Subcutaneous abdominal adipose tissue (tissue), 5 donors: ENCODE measurements around the gene NXPH1.

Source experiments
- H3K27ac ChIP-seq: one replicate; pipeline ENCODE4 v1.7.0; 2013; ENCODE audit warnings: low read depth, mild to moderate bottlenecking, inconsistent platforms, low read length, moderate library complexity
- H3K27me3 ChIP-seq, 5 donors: one replicate each; pipeline ENCODE4 v1.7.0; 2013; ENCODE audit warnings: low read length in 5 of 5, inconsistent platforms in 1 of 5; ENCODE audit not compliant: control insufficient read depth in 5 of 5, insufficient read depth in 4 of 5
- H3K36me3 ChIP-seq, 5 donors: one replicate each; pipeline ENCODE4 v1.7.0; 2013; ENCODE audit warnings: low read length in 5 of 5; ENCODE audit not compliant: control insufficient read depth in 5 of 5, insufficient read depth in 5 of 5
- H3K4me1 ChIP-seq, 5 donors: one replicate each; pipeline ENCODE4 v1.7.0; 2013; ENCODE audit warnings: low read length in 5 of 5, mild to moderate bottlenecking in 3 of 5, moderate library complexity in 1 of 5; ENCODE audit not compliant: control insufficient read depth in 5 of 5, insufficient read depth in 5 of 5
- H3K4me3 ChIP-seq, 5 donors: one replicate each; pipeline ENCODE4 v1.7.0; 2013; ENCODE audit warnings: low read length in 5 of 5, low read depth in 1 of 5
- H3K9ac ChIP-seq, 5 donors: one replicate each; pipeline ENCODE4 v1.7.0; 2013; ENCODE audit warnings: low read length in 5 of 5, mild to moderate bottlenecking in 4 of 5, moderate library complexity in 3 of 5
- H3K9me3 ChIP-seq, 5 donors: one replicate each; pipeline ENCODE4 v1.7.0; 2013; ENCODE audit warnings: low read length in 5 of 5; ENCODE audit not compliant: control insufficient read depth in 5 of 5
- donor health status: healthy.
- donor health status: healthy.
- donor health status: healthy.
- donor health status: healthy.
- donor health status: healthy.

NXPH1 gene

DNA sequence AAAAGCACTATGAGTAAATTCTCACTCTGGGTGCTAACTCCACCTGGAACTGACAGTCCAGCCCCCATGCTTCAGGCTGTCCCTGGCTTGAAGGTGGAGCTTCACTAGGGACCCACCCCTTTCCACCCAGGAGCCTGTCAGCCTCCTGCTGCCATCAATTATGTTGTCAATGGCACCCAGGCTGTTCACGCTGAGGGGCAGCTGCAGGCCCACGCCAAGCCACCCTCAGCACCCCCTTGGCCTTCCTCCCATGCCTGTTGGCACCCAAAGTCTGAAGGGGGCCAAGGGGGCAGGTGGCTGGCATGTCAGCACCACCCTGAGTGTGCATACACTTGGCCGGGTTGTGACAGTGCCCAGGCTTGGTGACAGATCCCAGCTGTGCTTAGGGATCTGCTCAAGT lies 149.3 kb downstream of the NXPH1 start:
- H3K4me1 ChIP-seq: no peaks in the 10 kb centered on the region
- H3K27me3 ChIP-seq: no peaks in the 10 kb centered on the region
- H3K27ac ChIP-seq: no peak overlapping the region
- H3K36me3 ChIP-seq: no peaks in the 10 kb centered on the region
- H3K4me3 ChIP-seq: no peak overlapping the region
- peaks cover 0 to 5% (median 0%) of the 10 kb centered on the region in 5 donors for H3K9me3 ChIP-seq
- no peak overlapping the region for H3K9ac ChIP-seq

DNA sequence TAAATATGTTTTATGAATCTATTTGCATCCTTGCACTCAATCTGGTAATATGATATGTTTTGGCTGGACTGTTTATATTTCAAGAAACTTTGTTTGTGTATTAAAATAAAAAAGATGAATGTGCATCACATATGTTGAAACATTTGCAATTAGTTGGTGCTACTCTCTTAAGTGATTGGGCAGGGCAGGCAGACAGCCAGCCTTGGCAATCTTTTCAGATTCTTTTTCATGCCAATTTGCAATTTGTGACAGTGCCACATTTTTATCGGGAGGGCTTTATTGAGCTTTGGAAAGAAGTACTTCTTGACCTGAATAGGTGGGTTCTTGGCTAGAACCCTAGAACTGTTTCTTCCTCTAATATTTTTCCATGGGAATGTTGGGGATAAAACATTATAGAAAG lies 152.2 kb downstream of the NXPH1 start:
- H3K36me3 ChIP-seq: no peaks in the 10 kb centered on the region
- H3K9ac ChIP-seq: no peak overlapping the region
- no peaks in the 10 kb centered on the region for H3K27me3 ChIP-seq
- peaks cover 0 to 5% (median 0%) of the 10 kb centered on the region in 5 donors for H3K9me3 ChIP-seq
- H3K27ac ChIP-seq: no peak overlapping the region
- no peak overlapping the region for H3K4me3 ChIP-seq
- no peaks in the 10 kb centered on the region for H3K4me1 ChIP-seq

DNA sequence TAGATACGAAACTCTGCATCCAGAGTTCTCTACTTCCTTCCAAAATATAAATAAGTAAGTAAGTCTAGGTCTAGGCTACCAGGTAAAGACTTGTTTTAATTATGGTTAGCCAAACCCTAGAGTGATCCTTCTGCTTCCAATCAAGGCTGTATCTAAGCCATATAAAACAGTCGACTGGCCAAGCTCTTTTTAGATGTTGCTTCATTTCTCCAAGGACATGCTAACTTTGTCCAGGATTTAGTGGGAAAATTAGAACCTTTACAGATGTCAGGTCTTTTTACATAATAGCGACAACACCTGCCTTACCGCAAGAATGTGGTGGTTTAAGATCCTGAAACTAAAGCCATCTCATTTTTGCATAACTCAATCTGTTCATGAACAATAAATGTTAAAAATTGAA lies 156.8 kb downstream of the NXPH1 start:
- H3K36me3 ChIP-seq: no peaks in the 10 kb centered on the region
- no peak overlapping the region for H3K4me3 ChIP-seq
- H3K9me3 ChIP-seq: no peaks in the 10 kb centered on the region
- no peak overlapping the region for H3K27ac ChIP-seq
- H3K4me1 ChIP-seq: no peaks in the 10 kb centered on the region
- no peak overlapping the region for H3K9ac ChIP-seq
- H3K27me3 ChIP-seq: no peaks in the 10 kb centered on the region

DNA sequence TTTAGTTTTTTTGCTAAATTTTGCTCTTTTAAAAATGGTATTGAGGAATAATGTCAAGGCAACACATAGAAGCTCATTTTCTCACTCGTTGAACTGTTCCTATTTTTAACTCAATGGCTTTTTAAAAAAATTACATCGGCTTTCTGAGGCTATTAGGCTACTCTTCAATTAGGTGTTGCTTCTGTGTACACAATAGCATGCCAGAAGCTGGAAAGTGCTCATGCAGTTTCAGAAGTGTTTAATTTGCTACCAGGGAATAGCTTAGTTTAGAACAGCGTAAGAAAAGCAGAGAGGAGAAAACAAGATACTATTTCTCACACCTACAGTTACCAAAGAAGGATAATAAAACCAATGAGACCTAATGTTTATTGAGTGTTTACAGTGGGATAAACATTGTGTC lies 157.4 kb downstream of the NXPH1 start:
- Histone ChIP-seq H3K9ac (no peak overlapping the region), H3K36me3 (no peaks in the 10 kb centered on the region), H3K4me1 (no peaks in the 10 kb centered on the region), H3K27me3 (no peaks in the 10 kb centered on the region), H3K9me3 (no peaks in the 10 kb centered on the region), H3K27ac (no peak overlapping the region), H3K4me3 (no peak overlapping the region)

DNA sequence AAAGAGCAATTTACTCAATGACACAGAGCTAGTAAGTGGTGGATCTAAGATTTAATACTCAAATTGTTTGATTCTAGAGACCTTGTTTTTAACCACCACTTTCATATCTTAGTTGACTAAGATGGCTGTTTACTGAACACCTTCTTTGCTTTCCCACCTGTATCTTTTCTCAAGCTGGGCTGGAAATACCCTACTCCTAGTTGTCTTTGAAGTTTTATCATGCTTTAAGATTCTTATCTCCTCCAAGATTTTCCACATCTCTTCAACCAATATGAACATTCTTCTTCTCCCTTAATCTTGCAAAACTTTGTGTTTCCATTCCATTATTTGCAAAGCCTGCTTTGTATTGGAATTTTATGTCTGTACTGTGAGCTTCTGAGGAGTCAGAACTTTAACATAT lies 157.9 kb downstream of the NXPH1 start:
- Histone ChIP-seq H3K9me3 (no peaks in the 10 kb centered on the region), H3K4me1 (no peaks in the 10 kb centered on the region)

DNA sequence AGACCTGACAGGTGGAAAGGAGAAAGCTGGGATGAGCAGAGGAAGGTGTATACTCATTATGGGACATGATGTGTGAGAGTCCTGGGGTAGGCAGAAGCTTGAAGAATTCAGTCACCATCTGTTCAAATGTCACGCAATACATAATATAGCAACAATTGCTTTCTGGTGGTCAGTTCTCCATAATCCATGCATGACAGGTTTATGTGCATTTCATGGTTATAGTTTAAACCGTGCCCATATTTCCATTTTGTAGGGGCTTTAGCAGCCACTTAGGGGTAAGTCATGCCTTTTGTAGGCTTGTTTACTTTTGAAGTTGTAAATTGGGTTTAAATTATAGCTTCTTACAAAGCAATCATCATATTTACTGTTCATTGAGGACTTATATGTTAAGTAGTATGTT lies 158.8 kb downstream of the NXPH1 start:
- Histone ChIP-seq H3K27ac (no peak overlapping the region), H3K4me1 (no peaks in the 10 kb centered on the region), H3K9ac (no peak overlapping the region), H3K4me3 (no peak overlapping the region), H3K27me3 (no peaks in the 10 kb centered on the region), H3K9me3 (no peaks in the 10 kb centered on the region), H3K36me3 (no peaks in the 10 kb centered on the region)

More for the DNA sequence above, 157.9 kb downstream of the NXPH1 start:
- Histone ChIP-seq H3K27me3 (no peaks in the 10 kb centered on the region), H3K4me3 (no peak overlapping the region), H3K36me3 (no peaks in the 10 kb centered on the region), H3K9ac (no peak overlapping the region), H3K27ac (no peak overlapping the region)

DNA sequence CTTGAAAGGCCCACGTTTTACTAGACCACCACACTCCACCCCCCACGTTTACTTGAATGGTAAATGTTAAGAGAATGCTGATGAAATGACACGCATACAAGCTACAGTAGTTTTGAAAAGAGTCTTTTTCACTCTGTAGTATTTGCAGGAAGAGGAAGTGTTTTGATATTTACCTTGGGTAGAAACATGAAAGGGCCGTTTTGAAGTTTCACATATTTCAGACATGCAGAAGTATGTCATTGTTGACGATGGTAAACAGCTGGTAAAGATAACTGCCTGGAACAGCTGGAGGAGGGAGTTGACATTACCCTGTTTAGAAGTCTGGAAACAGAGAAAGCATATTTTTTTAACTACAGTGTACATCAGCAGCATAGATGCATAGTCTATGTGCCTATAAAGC lies 160.7 kb downstream of the NXPH1 start:
- no peaks in the 10 kb centered on the region for H3K36me3 ChIP-seq
- H3K27me3 ChIP-seq: no peaks in the 10 kb centered on the region
- H3K9ac ChIP-seq: no peak overlapping the region
- no peaks in the 10 kb centered on the region for H3K4me1 ChIP-seq
- H3K9me3 ChIP-seq: no peaks in the 10 kb centered on the region
- no peak overlapping the region for H3K4me3 ChIP-seq
- no peak overlapping the region for H3K27ac ChIP-seq

DNA sequence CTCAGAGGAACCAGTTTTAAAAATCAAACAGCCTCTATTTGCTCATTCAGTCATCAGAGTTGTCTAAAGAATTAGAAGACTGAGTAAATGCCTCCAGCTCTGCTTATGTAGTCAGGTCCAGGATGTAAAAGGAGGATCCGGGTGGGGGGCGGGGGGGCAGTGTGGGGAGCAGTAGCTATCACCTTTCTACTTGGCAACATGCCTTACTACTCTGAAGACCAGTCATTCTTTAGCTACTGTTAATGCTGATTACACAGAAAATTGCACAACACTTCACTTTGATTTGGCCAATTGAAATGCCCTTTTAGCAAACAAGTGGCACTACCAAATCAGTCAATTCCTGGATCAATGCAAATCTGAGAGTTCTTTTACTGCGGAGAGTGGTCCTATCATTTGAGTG lies 164.2 kb downstream of the NXPH1 start:
- no peak overlapping the region for H3K4me3 ChIP-seq
- H3K9me3 ChIP-seq: no peaks in the 10 kb centered on the region
- no peaks in the 10 kb centered on the region for H3K27me3 ChIP-seq
- no peak overlapping the region for H3K9ac ChIP-seq
- no peaks in the 10 kb centered on the region for H3K36me3 ChIP-seq
- H3K4me1 ChIP-seq: peaks cover 0 to 3% (median 0%) of the 10 kb centered on the region in 5 donors
- no peak overlapping the region for H3K27ac ChIP-seq

DNA sequence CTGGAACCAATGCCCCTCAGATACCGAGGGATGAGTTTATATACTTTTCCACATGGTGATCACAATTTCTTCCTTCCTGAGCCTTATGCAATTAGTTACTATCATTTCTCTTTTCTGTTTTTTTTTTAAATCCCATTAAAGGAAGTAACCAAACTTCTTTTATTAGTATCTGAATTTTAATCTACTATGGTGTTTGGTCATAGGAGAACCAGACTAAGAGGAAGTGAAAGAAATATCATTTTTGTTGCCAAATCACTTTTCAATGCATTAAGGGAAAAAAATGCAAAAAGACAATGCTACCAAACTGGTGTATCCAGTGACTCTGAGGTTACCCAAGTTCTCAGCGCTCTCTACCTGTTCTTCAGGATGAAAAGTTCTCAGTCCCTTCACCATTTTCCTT lies 167.7 kb downstream of the NXPH1 start:
- no peaks in the 10 kb centered on the region for H3K36me3 ChIP-seq
- peaks cover 0 to 3% (median 0%) of the 10 kb centered on the region in 5 donors for H3K4me1 ChIP-seq
- no peaks in the 10 kb centered on the region for H3K27me3 ChIP-seq
- no peak overlapping the region for H3K9ac ChIP-seq
- no peaks in the 10 kb centered on the region for H3K9me3 ChIP-seq
- H3K4me3 ChIP-seq: no peak overlapping the region
- H3K27ac ChIP-seq: no peak overlapping the region

DNA sequence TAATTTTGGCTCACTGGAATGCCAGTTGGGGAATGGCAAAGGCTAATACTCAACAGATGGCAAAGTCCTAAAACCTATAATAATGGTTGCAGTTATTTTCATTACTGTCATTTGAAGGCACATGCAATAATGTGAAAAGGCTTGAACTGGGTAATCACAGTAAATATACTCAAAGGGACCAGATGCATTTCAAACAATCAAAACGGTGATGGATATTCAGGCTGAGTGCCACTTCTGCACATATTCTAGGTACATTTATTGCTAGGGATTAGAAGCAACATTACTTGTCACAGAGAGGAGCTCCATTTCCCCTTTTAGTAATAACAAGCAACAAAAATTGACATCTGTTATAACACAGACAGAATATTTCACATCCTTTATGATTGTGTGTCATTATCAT lies 171.8 kb downstream of the NXPH1 start:
- Histone ChIP-seq H3K27ac (no peak overlapping the region), H3K9me3 (no peaks in the 10 kb centered on the region), H3K27me3 (no peaks in the 10 kb centered on the region), H3K36me3 (no peaks in the 10 kb centered on the region), H3K4me1 (peaks cover 0 to 3% (median 0%) of the 10 kb centered on the region in 5 donors), H3K4me3 (no peak overlapping the region), H3K9ac (no peak overlapping the region)

DNA sequence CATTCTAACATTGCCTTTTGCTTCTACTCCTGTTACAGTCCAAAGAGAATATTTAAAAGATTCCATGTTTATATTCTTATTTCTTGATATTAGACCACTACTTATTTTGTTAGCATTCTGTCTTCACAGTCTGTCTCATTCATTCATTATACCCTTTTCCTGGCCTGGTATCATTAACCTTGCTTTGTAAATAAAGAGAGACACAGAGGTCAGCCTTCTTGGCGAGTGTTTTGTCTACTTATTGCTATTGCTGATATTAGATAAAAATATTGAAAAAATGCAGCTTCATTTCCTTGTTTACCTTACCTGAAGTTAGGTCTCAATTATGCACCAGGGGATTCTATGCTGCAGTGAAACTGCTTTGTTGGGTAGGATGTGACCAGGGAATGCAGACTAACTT lies 179.2 kb downstream of the NXPH1 start:
- Histone ChIP-seq H3K27ac (no peak overlapping the region), H3K4me1 (no peaks in the 10 kb centered on the region), H3K36me3 (no peaks in the 10 kb centered on the region), H3K27me3 (no peaks in the 10 kb centered on the region), H3K4me3 (no peak overlapping the region), H3K9me3 (no peaks in the 10 kb centered on the region), H3K9ac (no peak overlapping the region)
